Vagina (tissue), 2 donors: ENCODE data around the gene NDUFA1.

Experiments
- CTCF ChIP-seq, 3 experiments: fragments of 450-650 bp in 2 of 3; fragments of 200-600 bp in 1 of 3; sonication (generic) in 1 of 3; IDR thresholded peaks; one replicate each; pipeline ENCODE4 v1.5.1; 2017 to 2019; ENCODE audit warnings: antibody characterized with exemption in 3 of 3, mild to moderate bottlenecking in 2 of 3, moderate library complexity in 2 of 3
- POLR2A ChIP-seq, 2 donors: fragments of 450-650 bp; IDR thresholded peaks; one replicate each; pipeline ENCODE4 v1.6.1; 2017; ENCODE audit warnings: antibody characterized with exemption in 2 of 2, mild to moderate bottlenecking in 2 of 2, moderate library complexity in 2 of 2
- POLR2AphosphoS5 ChIP-seq, 2 donors: sonication (generic); formaldehyde crosslinking; IDR thresholded peaks; one replicate each; pipeline ENCODE4 v1.9.0; 2017; ENCODE audit warnings: antibody characterized with exemption in 2 of 2, mild to moderate bottlenecking in 2 of 2, low read depth in 1 of 2; ENCODE audit not compliant: insufficient read depth in 1 of 2

- TF ChIP-seq CTCF (IDR thresholded peaks at IDR 0.05), result no peak
- TF ChIP-seq POLR2A (IDR thresholded peaks at IDR 0.05), result no peak
- no peak for TF ChIP-seq POLR2AphosphoS5 (IDR thresholded peaks at IDR 0.05; ENCODE audit: insufficient read depth in 1 of 2, low read depth in 1 of 2)
Measured at GRCh38 chrX:119826399-119826959, 45.2 kb upstream of the NDUFA1 start.
